Fibroblast of skin of scalp (primary cell): ENCODE data around the gene OR7C2.

Experiments
- DNase-seq: peaks from one replicate; pipeline ENCODE4 v3.0.0-alpha.2; 2013

Gene OR7C2

DNA sequence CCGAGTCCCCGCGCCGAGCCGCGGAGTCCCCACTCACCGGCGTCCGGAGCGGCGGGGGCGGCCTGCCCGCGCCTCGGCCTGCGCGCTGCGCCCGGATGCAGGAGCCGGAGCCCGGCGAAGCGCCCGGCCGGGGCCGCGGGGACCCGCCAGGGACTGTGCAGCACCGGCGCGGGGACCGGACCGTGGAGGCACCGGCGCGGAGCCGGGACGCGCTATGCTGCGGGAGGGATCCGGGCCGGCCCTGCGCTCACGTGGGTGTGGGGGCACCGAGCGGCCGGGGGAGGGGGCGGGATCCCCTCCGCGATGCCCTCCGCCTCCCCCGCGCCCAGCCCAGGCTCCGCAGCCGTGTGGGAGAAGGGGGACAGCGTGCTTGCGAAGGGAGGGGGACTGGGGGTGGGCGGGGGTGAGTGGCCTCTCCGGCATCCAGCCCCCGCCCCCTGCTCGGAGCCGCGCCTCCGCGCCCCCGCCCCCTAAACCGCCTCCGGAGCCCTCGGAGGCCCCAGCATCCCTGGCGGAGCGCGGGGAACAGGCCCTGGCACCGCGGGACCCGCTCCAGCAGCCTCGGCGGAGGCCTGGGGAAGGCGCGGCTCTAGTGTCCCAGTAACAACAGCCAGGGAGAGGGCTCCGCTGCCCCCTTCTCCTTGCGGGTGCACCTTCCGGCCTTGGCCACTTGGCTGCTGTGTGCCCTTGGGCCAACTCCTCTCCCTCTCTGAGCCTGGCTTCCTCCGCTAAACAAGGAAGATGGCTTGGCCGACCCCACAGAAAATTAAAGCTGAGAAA is 38.4 kb downstream of the OR7C2 start, which contains the start of gene SLC1A6:
Gene SLC1A6 (minus strand): TSS at position 389 of the 780 bp plus-strand sequence. CDS start 6,954 bp downstream, outside the sequence.
- no peak for DNase-seq

- no peak for DNase-seq
Observed at GRCh38 chr19:14985133-14985532, 43.8 kb downstream of the OR7C2 start.
